ENCODE data around the gene FGF3.

DNA sequence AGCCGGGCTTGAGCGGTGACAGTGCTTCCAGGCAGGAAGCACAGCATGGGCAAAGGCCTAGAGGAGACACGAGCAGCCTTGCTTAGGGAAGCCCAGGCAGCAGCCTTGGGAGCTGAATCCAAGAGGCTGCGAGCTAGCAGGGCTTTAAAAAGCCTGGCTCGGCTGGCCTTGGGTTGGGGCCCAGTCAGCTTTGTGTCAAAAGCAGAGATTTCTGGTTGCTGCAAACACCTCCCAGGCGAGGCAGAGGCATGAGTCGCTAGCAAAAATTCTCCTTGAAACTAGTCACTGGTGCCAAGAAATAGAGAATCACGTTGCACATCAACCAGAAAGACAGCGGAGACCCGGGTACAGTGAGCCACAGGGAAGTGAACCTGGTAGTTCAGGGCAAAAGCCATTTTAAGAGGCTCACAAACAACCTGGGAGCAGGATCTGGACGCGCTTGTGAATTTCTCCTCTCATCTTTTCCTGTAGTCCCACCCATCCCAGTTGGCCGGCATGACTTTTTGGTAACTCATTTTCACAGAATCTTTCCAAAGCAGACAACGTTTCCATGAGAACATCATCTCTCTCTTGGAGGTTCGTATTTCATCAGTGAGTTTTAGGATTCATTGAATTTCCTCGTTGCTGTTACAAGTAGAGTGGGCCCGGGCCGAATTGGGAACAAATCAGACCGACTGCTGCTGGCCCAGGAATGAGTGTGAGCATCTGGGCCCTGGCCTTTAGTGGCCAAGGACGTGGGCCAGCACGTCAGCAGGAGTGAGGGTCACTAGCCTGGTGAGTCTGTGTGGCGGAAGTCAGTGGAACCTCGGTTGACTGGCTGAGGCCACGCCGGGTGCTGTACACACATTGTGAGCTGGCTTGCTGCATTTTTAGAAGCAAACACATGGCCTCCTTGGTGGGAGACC is 27.7 kb downstream of the FGF3 start:
- no peak for TF ChIP-seq CTCF (IDR thresholded peaks at IDR 0.05 in 8 of 11, conservative IDR thresholded peaks at IDR 0.05 in 3 of 11)
- TF ChIP-seq POLR2A (IDR thresholded peaks at IDR 0.05), result no peak

Data from spleen (tissue), 7 donors.